Measurements from ENCODE around the gene RHOV. TPM values are rescaled to one million over a fixed set of nuclear protein-coding genes. Genes with fewer than 3 reads are reported as not detected.

The RHOV gene
- total RNA-seq, 2 experiments from 2014 or later, result 0.63 to 1.5 TPM

DNA sequence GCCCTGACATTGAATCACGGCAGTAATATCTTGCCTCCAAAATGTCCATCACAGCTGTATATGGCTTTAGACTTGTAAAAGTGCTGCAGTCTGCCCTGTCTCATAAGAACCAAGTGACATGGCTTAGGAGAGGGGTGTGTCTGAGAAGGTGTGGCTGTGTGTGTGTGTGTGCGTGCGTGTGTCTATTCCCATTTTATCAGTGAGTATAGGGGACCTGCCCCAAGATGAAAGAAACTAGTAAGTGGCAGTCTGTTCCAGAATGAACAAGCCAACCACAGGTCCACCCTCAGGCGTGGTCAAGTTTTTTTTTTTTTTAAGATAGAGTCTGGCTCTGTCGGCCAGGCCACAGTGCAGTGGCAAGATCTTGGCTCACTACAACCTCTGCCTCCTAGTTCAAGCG lies 5.6 kb upstream of the RHOV start:
- no peaks in the 10 kb centered on the region for H3K79me2 ChIP-seq (ENCODE audit: insufficient read depth, low read depth, low read length)
- H3K36me3 ChIP-seq (ENCODE audit: insufficient read depth, low read length), result no peaks in the 10 kb centered on the region
- no peak for DNase-seq (ENCODE audit: low spot score)
- ChIA-PET CTCF (ENCODE audit: unreplicated experiment) (no interaction called here), POLR2A (interaction anchor here (0.6 to 1.6 kb wide), 2 partner anchors 23 to 152 kb away, joined by 3 to 4 read pairs; no protein-coding TSS in a partner anchor)
- intact Hi-C loops (cut with micrococcal nuclease; ENCODE audit: unreplicated experiment), result no loop called here
- peaks cover 3% of the 10 kb centered on the region; the same call in 1 of the 2 replicates for H3K9me3 ChIP-seq (ENCODE audit: low read length)
- no peak overlapping the region for H3K4me2 ChIP-seq (ENCODE audit: low read length)
- TF ChIP-seq, protein P1, sequence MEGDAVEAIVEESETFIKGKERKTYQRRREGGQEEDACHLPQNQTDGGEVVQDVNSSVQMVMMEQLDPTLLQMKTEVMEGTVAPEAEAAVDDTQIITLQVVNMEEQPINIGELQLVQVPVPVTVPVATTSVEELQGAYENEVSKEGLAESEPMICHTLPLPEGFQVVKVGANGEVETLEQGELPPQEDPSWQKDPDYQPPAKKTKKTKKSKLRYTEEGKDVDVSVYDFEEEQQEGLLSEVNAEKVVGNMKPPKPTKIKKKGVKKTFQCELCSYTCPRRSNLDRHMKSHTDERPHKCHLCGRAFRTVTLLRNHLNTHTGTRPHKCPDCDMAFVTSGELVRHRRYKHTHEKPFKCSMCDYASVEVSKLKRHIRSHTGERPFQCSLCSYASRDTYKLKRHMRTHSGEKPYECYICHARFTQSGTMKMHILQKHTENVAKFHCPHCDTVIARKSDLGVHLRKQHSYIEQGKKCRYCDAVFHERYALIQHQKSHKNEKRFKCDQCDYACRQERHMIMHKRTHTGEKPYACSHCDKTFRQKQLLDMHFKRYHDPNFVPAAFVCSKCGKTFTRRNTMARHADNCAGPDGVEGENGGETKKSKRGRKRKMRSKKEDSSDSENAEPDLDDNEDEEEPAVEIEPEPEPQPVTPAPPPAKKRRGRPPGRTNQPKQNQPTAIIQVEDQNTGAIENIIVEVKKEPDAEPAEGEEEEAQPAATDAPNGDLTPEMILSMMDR (conservative IDR thresholded peaks at IDR 0.05; ENCODE audit: low read length), result no peak
- no peak for TF ChIP-seq EZH2phosphoT487 (IDR thresholded peaks at IDR 0.05; ENCODE audit: borderline replicate concordance, low read depth, low read length)
- H3K9me2 ChIP-seq (ENCODE audit: insufficient read depth, low read length), result no peaks in the 10 kb centered on the region
- no peaks in the 10 kb centered on the region for H4K20me1 ChIP-seq (ENCODE audit: insufficient read depth, low read length)
- H2AFZ ChIP-seq (ENCODE audit: low read length), result no peak overlapping the region
- no peak overlapping the region for H3K27ac ChIP-seq (ENCODE audit: low read depth, low read length, poor library complexity, severe bottlenecking)
- H3K4me1 ChIP-seq (ENCODE audit: insufficient read depth, low read length, poor library complexity, severe bottlenecking), result peaks cover 3% of the 10 kb centered on the region
- BruUV-seq (replicated peaks), result no TSS peak
- H3K4me3 ChIP-seq (ENCODE audit: low read depth, low read length, poor library complexity, severe bottlenecking), result no peak overlapping the region

DNA sequence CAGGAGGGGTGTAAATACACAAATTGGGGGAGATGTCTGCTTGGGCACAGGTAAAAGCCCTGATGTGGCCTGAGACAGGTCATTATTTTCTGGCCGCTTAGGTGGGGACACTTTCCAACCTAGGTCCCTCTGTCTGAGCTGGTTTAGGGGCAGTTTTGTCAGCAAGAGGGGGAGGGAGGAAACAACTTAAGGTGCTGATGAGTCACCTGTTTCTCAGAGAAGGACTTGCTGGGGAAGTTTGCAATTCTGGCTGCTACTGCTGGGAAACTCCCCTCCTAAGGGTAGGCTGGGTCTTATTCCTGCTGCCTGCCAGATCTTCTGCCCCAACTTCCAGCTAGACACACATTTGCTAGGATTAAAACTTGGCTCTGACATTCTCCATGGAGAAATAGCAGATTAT lies 4.8 kb upstream of the RHOV start:
- Histone ChIP-seq H3K4me1 (ENCODE audit: insufficient read depth, low read length, poor library complexity, severe bottlenecking) (peaks cover 8% of the 10 kb centered on the region), H3K27ac (ENCODE audit: low read depth, low read length, poor library complexity, severe bottlenecking) (no peak overlapping the region), H3K9me2 (ENCODE audit: insufficient read depth, low read length) (no peaks in the 10 kb centered on the region), H3K4me3 (ENCODE audit: low read depth, low read length, poor library complexity, severe bottlenecking) (no peak overlapping the region), H3K4me2 (ENCODE audit: low read length) (no peak overlapping the region), H3K79me2 (ENCODE audit: insufficient read depth, low read depth, low read length) (no peaks in the 10 kb centered on the region), H3K9me3 (ENCODE audit: low read length) (peaks cover 3% of the 10 kb centered on the region; the same call in 1 of the 2 replicates), H2AFZ (ENCODE audit: low read length) (no peak overlapping the region), H4K20me1 (ENCODE audit: insufficient read depth, low read length) (no peaks in the 10 kb centered on the region), H3K36me3 (ENCODE audit: insufficient read depth, low read length) (no peaks in the 10 kb centered on the region)
- TF ChIP-seq, protein P1 (conservative IDR thresholded peaks at IDR 0.05; ENCODE audit: low read length), result no peak
- no peak for TF ChIP-seq EZH2phosphoT487 (IDR thresholded peaks at IDR 0.05; ENCODE audit: borderline replicate concordance, low read depth, low read length)
- CTCF ChIA-PET (ENCODE audit: unreplicated experiment), result interaction anchor here (0.6 kb wide), 1 partner anchor 173 kb away, joined by 3 read pairs; no protein-coding TSS in a partner anchor
- POLR2A ChIA-PET, result interaction anchor here (0.6 to 1.6 kb wide), 3 partner anchors 20 to 151 kb away, joined by 3 to 4 read pairs (median 3); no protein-coding TSS in a partner anchor
- no TSS peak for BruUV-seq (replicated peaks)
- intact Hi-C loops (cut with micrococcal nuclease; ENCODE audit: unreplicated experiment), result no loop called here
- DNase-seq (ENCODE audit: low spot score), result no peak

DNA sequence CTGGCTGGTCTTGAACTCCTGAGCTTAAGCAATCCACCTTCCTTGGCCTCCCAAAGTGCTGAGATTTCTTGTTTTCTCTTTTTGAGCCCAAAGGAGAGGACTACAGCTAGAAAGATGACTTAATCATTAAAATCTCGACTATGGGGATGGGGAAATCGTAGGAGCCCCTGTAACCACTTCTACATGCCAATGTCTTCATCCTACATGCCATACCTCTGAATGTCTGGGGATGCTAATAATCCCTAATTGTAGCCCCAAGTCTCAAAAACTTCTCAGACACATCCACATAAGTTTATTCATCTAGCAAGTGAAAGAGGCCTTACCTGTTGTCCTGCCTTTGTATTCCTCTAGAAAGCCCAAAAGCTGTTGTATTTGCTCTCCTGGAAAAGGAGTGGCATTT lies 3.7 kb upstream of the RHOV start:
- Histone ChIP-seq H3K4me3 (ENCODE audit: low read depth, low read length, poor library complexity, severe bottlenecking) (no peak overlapping the region), H3K4me2 (ENCODE audit: low read length) (no peak overlapping the region), H3K36me3 (ENCODE audit: insufficient read depth, low read length) (no peaks in the 10 kb centered on the region), H3K79me2 (ENCODE audit: insufficient read depth, low read depth, low read length) (no peaks in the 10 kb centered on the region), H2AFZ (ENCODE audit: low read length) (no peak overlapping the region), H3K9me3 (ENCODE audit: low read length) (no peaks in the 10 kb centered on the region), H3K27ac (ENCODE audit: low read depth, low read length, poor library complexity, severe bottlenecking) (no peak overlapping the region), H3K4me1 (ENCODE audit: insufficient read depth, low read length, poor library complexity, severe bottlenecking) (peaks cover 8% of the 10 kb centered on the region), H4K20me1 (ENCODE audit: insufficient read depth, low read length) (no peaks in the 10 kb centered on the region), H3K9me2 (ENCODE audit: insufficient read depth, low read length) (no peaks in the 10 kb centered on the region)
- CTCF ChIA-PET (ENCODE audit: unreplicated experiment), result no interaction called here
- intact Hi-C loops (cut with micrococcal nuclease; ENCODE audit: unreplicated experiment), result no loop called here
- DNase-seq (ENCODE audit: low spot score), result no peak
- BruUV-seq (replicated peaks), result no TSS peak
- no peak for TF ChIP-seq EZH2phosphoT487 (IDR thresholded peaks at IDR 0.05; ENCODE audit: borderline replicate concordance, low read depth, low read length)
- TF ChIP-seq, protein P1 (conservative IDR thresholded peaks at IDR 0.05; ENCODE audit: low read length), result no peak
- POLR2A ChIA-PET, result interaction anchor here (0.6 to 1.3 kb wide), 6 partner anchors 11 to 361 kb away, joined by 3 to 7 read pairs (median 4); no protein-coding TSS in a partner anchor
